ENCODE results near the gene ENTPD6. TPM values are rescaled to one million over a fixed set of nuclear protein-coding genes. Genes with fewer than 3 reads are reported as not detected.

ENTPD6 gene
- total RNA-seq: 100 to 1,000 TPM in 1 of 4 donors, 10 to 100 TPM in 3; 62.2 to 114 (median 67.0) TPM

- peaks cover 0 to 49% (median 14%) of the 10 kb centered on the region in 4 donors for H3K4me1 ChIP-seq
- no peaks in the 10 kb centered on the region for H3K36me3 ChIP-seq
- no peaks in the 10 kb centered on the region for H3K27me3 ChIP-seq
- H3K27ac ChIP-seq: peak within 1 kb of the TSS; percentile 77 to 93 (median 88)
- H3K9me3 ChIP-seq: no peaks in the 10 kb centered on the region
- WGBS, 2 donors: 14 to 18% methylated on average over 27 to 36 of the region's 75 CpGs
- TF ChIP-seq EP300 (IDR thresholded peaks at IDR 0.05) (peak; percentile 95), POLR2A (IDR thresholded peaks at IDR 0.05) (peak; percentile 71 to 84), CTCF (IDR thresholded peaks at IDR 0.05) (peak in 3 of 5 experiments; percentile 6 to 61 (median 23))
- H3K4me3 ChIP-seq: peak within 1 kb of the TSS; percentile 76 to 92 (median 82)
- DNase-seq (ENCODE audit: low spot score in 2 of 2): peak; percentile 88 to 90
These were observed at the start of gene ENTPD6 for GRCh38 chr20:25195014-25195961. Gene ENTPD6 (plus strand): TSS chr20:25195712. CDS start chr20:25206537, 10,825 bp downstream.

DNA sequence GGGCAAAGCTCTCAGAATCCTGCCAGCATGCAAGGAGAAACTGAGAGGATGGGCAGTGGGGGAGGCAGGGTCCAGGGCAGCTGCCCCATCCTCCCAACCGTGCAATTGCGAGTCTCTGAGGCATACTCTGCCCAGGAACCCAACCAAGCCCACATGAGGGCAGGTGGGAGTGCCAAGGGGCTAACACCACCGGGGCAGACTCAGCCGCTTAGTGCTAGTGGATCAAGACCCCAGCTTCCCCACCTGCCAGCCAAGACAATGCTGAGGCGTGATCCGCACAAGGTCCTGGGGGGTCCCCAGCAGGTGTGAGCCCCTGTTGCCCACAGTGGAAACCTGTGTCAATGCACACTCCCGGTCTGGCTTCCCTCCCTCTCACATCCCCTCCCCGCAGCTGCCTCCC is 48.5 kb upstream of the ENTPD6 start:
- no peak for TF ChIP-seq EP300 (IDR thresholded peaks at IDR 0.05)
- TF ChIP-seq CTCF (IDR thresholded peaks at IDR 0.05): no peak
- no peak for TF ChIP-seq POLR2A (IDR thresholded peaks at IDR 0.05)
- Histone ChIP-seq H3K36me3 (no peaks in the 10 kb centered on the region), H3K27me3 (peaks cover 0 to 18% of the 10 kb centered on the region in 2 donors), H3K9me3 (no peaks in the 10 kb centered on the region), H3K27ac (no peak overlapping the region), H3K4me3 (no peak overlapping the region), H3K4me1 (peaks cover 0 to 12% (median 3%) of the 10 kb centered on the region in 4 donors)
- no peak for DNase-seq (ENCODE audit: low spot score in 2 of 2)
- WGBS, 2 donors: 90 to 92% methylated on average over 8 of the region's 8 CpGs

GRCh38 chr20:25147716-25148115 is 47.8 kb upstream of the ENTPD6 start:
- 80 to 89% methylated on average over 13 to 15 of the region's 15 CpGs for WGBS, 2 donors
- H3K4me3 ChIP-seq: no peak overlapping the region
- H3K27ac ChIP-seq: no peak overlapping the region
- no peaks in the 10 kb centered on the region for H3K9me3 ChIP-seq
- H3K27me3 ChIP-seq: peaks cover 0 to 18% of the 10 kb centered on the region in 2 donors
- H3K4me1 ChIP-seq: peaks cover 0 to 12% (median 3%) of the 10 kb centered on the region in 4 donors
- TF ChIP-seq POLR2A (IDR thresholded peaks at IDR 0.05) (no peak), EP300 (IDR thresholded peaks at IDR 0.05) (no peak), CTCF (IDR thresholded peaks at IDR 0.05) (no peak)
- DNase-seq (ENCODE audit: low spot score in 2 of 2): no peak
- H3K36me3 ChIP-seq: no peaks in the 10 kb centered on the region

DNA sequence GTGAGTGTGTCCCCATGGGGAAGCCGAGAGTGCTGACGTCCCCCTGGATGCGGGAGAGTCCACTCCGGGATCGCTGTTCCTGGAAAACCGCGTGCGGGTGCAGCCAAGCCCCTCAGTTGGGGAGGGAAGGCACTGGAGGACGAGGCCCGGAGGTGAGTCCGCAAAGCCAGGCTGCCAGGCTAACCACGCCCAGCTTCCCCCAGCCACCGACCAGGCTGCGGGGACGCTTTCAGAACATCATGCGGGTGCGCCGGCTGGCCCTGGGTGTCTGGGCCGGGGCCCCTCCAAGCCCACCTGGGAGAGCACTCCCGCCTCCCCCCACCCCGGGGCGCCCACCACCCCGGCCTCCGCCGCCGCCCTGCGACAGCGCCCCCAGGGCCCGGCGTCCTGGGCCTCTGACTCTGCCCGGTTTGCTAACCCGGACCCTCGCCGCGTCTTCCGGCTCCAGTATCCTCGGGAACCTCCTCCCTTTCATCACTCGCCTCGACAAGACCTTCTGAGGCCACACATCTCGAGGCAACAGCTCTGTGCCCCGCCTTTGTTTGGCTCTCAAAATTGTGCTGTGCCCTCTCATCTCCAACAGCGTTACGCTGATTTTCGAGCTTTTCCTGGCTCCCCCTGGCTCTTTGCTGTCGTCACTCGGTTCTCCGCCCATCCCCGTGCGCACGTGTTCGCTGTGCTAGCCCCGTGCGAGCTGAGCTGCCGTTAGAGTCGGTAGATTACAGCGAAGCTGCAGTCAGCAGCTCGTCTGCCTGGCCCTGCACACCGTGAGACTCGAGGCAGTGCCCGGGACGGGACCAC is 47.1 kb upstream of the ENTPD6 start:
- no peak for TF ChIP-seq POLR2A (IDR thresholded peaks at IDR 0.05)
- peak in 1 of 2 donors; percentile 16 for TF ChIP-seq EP300 (IDR thresholded peaks at IDR 0.05)
- H3K27me3 ChIP-seq: peaks cover 0 to 18% of the 10 kb centered on the region in 2 donors
- WGBS, 2 donors: 4 to 8% methylated on average over 21 to 54 of the region's 61 CpGs
- H3K4me1 ChIP-seq: peaks cover 0 to 12% (median 3%) of the 10 kb centered on the region in 4 donors
- H3K9me3 ChIP-seq: no peaks in the 10 kb centered on the region
- H3K4me3 ChIP-seq: peak overlapping the region; percentile 19 to 46 (median 26)
- H3K27ac ChIP-seq: no peak overlapping the region
- peak; percentile 18 to 51 for DNase-seq (ENCODE audit: low spot score in 2 of 2)
- no peaks in the 10 kb centered on the region for H3K36me3 ChIP-seq
